Omental fat pad (tissue), 4 donors: ENCODE measurements around the gene CEP85. TPM values are rescaled to one million over a fixed set of nuclear protein-coding genes. Genes with fewer than 3 reads are reported as not detected.
A peak's percentile ranks its signal among the peaks of the same experiment; 100 is the strongest.

Experiments used
- ATAC-seq: fragments of 150-250 bp; one replicate; pipeline ENCODE4 v1.9.1; 2016; ENCODE audit warnings: mild to moderate bottlenecking, moderate library complexity; ENCODE audit not compliant: low FRiP score
- DNase-seq: peaks from one replicate; pipeline ENCODE4 v3.0.0-alpha.2; 2019; ENCODE audit warnings: low spot score
- CTCF ChIP-seq, 3 donors: fragments of 450-650 bp; IDR thresholded peaks; one replicate each; pipeline ENCODE4 v1.5.1; 2016 to 2017; ENCODE audit warnings: antibody characterized with exemption in 3 of 3, mild to moderate bottlenecking in 3 of 3, moderate library complexity in 2 of 3
- total RNA-seq, 4 donors: library from RNA; depleted of rRNA; stranded (reverse); fragments of >200 nt; gene quantifications; one replicate each; pipeline ENCODE4 v1.1.0, GENCODE V29; 2016

The CEP85 gene
- total RNA-seq, 4 donors from 2014 or later = 4.3 to 6.1 (median 5.3) TPM

GRCh38 chr1:26296340-26297056 lies 62.5 kb downstream of the CEP85 start:
- DNase-seq = no peak
- no peak for ATAC-seq
- no peak for TF ChIP-seq CTCF (IDR thresholded peaks at IDR 0.05)

GRCh38 chr1:26297057-26297790 lies 63.2 kb downstream of the CEP85 start:
- no peak for TF ChIP-seq CTCF (IDR thresholded peaks at IDR 0.05)
- DNase-seq (no peak), ATAC-seq (no peak)

- ATAC-seq = no peak
- TF ChIP-seq CTCF (IDR thresholded peaks at IDR 0.05) = no peak
- no peak for DNase-seq
These were observed 63.8 kb downstream of the CEP85 start for GRCh38 chr1:26297791-26298124.

- DNase-seq = no peak
- no peak for ATAC-seq
- TF ChIP-seq CTCF (IDR thresholded peaks at IDR 0.05) = no peak
These were observed 66.7 kb downstream of the CEP85 start for GRCh38 chr1:26300578-26301275.

GRCh38 chr1:26302733-26303405 lies 68.9 kb downstream of the CEP85 start:
- DNase-seq (no peak), ATAC-seq (no peak)
- TF ChIP-seq CTCF (IDR thresholded peaks at IDR 0.05) = no peak

- DNase-seq = no peak
- TF ChIP-seq CTCF (IDR thresholded peaks at IDR 0.05) = no peak
- peak; percentile 9 for ATAC-seq
These were observed 71.8 kb downstream of the CEP85 start for GRCh38 chr1:26305667-26306289.
